ENCODE data around the gene CCDC85A.

- TF ChIP-seq CTCF (IDR thresholded peaks at IDR 0.05) (no peak), POLR2A (IDR thresholded peaks at IDR 0.05) (no peak)
These were observed 130.6 kb downstream of the CCDC85A start for GRCh38 chr2:56314371-56314770.
